Neuronal stem cell (in vitro differentiated cells): ENCODE data around the gene CRIP3. TPM values are rescaled to one million over a fixed set of nuclear protein-coding genes. Genes with fewer than 3 reads are reported as not detected.

Experiments
- small RNA-seq: library from polyadenylated mRNA; stranded (forward); fragments of <200 nt; extraction: miRNeasy Mini kit (QIAGEN cat#:217004); gene quantifications from one replicate; pipeline ENCODE3, GENCODE V24; 2013; ENCODE audit not compliant: insufficient read depth

Gene CRIP3

Small RNAs within 50 kb of the gene (small RNA-seq; reads per million reads assigned to genes)
- gene RPL12P47, result not detected
